Measurements from ENCODE around the gene JAZF1. TPM values are rescaled to one million over a fixed set of nuclear protein-coding genes. Genes with fewer than 3 reads are reported as not detected.

JAZF1 gene
- total RNA-seq, 2 donors from 2014 or later, result 13.9 to 16.5 TPM

- Histone ChIP-seq H3K27ac (no peak overlapping the region), H3K36me3 (no peaks in the 10 kb centered on the region), H3K27me3 (replicated peaks; ENCODE audit: insufficient read depth) (no peaks in the 10 kb centered on the region), H3K9me3 (no peaks in the 10 kb centered on the region), H3K4me1 (ENCODE audit: control insufficient read depth in 1 of 2, low read depth in 2 of 2) (no peaks in the 10 kb centered on the region), H3K4me3 (no peak overlapping the region)
- TF ChIP-seq CTCF (IDR thresholded peaks at IDR 0.05), result no peak
- DNase-seq (ENCODE audit: low spot score) (no peak), ATAC-seq (ENCODE audit: insufficient number of reproducible peaks, low FRiP score, low read depth) (no peak)
These were observed 267.8 kb downstream of the JAZF1 start for GRCh38 chr7:27912751-27913150.

GRCh38 chr7:27911920-27912319 is 268.7 kb downstream of the JAZF1 start:
- Histone ChIP-seq H3K4me1 (ENCODE audit: control insufficient read depth in 1 of 2, low read depth in 2 of 2) (no peaks in the 10 kb centered on the region), H3K27ac (no peak overlapping the region), H3K27me3 (replicated peaks; ENCODE audit: insufficient read depth) (no peaks in the 10 kb centered on the region), H3K36me3 (no peaks in the 10 kb centered on the region), H3K9me3 (no peaks in the 10 kb centered on the region), H3K4me3 (no peak overlapping the region)
- DNase-seq (ENCODE audit: low spot score) (no peak), ATAC-seq (ENCODE audit: insufficient number of reproducible peaks, low FRiP score, low read depth) (no peak)
- TF ChIP-seq CTCF (IDR thresholded peaks at IDR 0.05), result no peak

GRCh38 chr7:27910326-27910725 is 270.3 kb downstream of the JAZF1 start:
- no peak overlapping the region for H3K27ac ChIP-seq
- no peaks in the 10 kb centered on the region for H3K27me3 ChIP-seq (replicated peaks; ENCODE audit: insufficient read depth)
- no peak for TF ChIP-seq CTCF (IDR thresholded peaks at IDR 0.05)
- ATAC-seq (ENCODE audit: insufficient number of reproducible peaks, low FRiP score, low read depth), result no peak
- no peak for DNase-seq (ENCODE audit: low spot score)
- no peaks in the 10 kb centered on the region for H3K4me1 ChIP-seq (ENCODE audit: control insufficient read depth in 1 of 2, low read depth in 2 of 2)
- no peaks in the 10 kb centered on the region for H3K36me3 ChIP-seq
- H3K9me3 ChIP-seq, result no peaks in the 10 kb centered on the region
- H3K4me3 ChIP-seq, result no peak overlapping the region

GRCh38 chr7:27908534-27909165 is 271.9 kb downstream of the JAZF1 start:
- no peak overlapping the region for H3K27ac ChIP-seq
- no peaks in the 10 kb centered on the region for H3K36me3 ChIP-seq
- no peaks in the 10 kb centered on the region for H3K9me3 ChIP-seq
- no peaks in the 10 kb centered on the region for H3K27me3 ChIP-seq (replicated peaks; ENCODE audit: insufficient read depth)
- H3K4me3 ChIP-seq, result no peak overlapping the region
- DNase-seq (ENCODE audit: low spot score), result no peak
- TF ChIP-seq CTCF (IDR thresholded peaks at IDR 0.05), result no peak
- ATAC-seq (ENCODE audit: insufficient number of reproducible peaks, low FRiP score, low read depth), result no peak
- H3K4me1 ChIP-seq (ENCODE audit: control insufficient read depth in 1 of 2, low read depth in 2 of 2), result no peaks in the 10 kb centered on the region

GRCh38 chr7:27906385-27907091 is 274.1 kb downstream of the JAZF1 start:
- Histone ChIP-seq H3K4me1 (ENCODE audit: control insufficient read depth in 1 of 2, low read depth in 2 of 2) (peaks cover 0 to 4% of the 10 kb centered on the region in 2 donors), H3K9me3 (no peaks in the 10 kb centered on the region), H3K27ac (no peak overlapping the region), H3K27me3 (replicated peaks; ENCODE audit: insufficient read depth) (no peaks in the 10 kb centered on the region), H3K4me3 (no peak overlapping the region), H3K36me3 (no peaks in the 10 kb centered on the region)
- no peak for DNase-seq (ENCODE audit: low spot score)
- TF ChIP-seq CTCF (IDR thresholded peaks at IDR 0.05), result no peak
- ATAC-seq (ENCODE audit: insufficient number of reproducible peaks, low FRiP score, low read depth), result no peak
